GM12878 (cell line): ENCODE results near the gene PPDPF. TPM values are rescaled to one million over a fixed set of nuclear protein-coding genes. Genes with fewer than 3 reads are reported as not detected.

Experiments
- ATAC-seq: fragments of 200-7000 bp; cut with Tn5 transposase; 3 replicates; pipeline ENCODE4 v1.9.1; 2020; ENCODE audit warnings: mild to moderate bottlenecking, moderate library complexity
- BruUV-seq: library from RNA; stranded (reverse); fragments of 400-500 nt; replicated peaks from 2 replicates; lab custom pipeline; 2021; lab: Mats Ljungman, UMichigan
- CTCF ChIA-PET: fragments of 300-600 bp; sonication (Branson Sonifier 250); formaldehyde crosslinking; extraction: SDS; loops from one replicate; lab custom pipeline; 2021; ENCODE audit warnings: inconsistent platforms; lab: Yijun Ruan, JAX
- POLR2A ChIA-PET: fragments of 350-600 bp; formaldehyde crosslinking; extraction: SDS; loops from one replicate; lab custom pipeline; 2021; ENCODE audit warnings: inconsistent platforms; lab: Charles Lee
- RAD21 ChIA-PET: fragments of 300-600 bp; sonication (Branson Sonifier 250); formaldehyde crosslinking; loops from one replicate; lab custom pipeline; 2023; ENCODE audit warnings: antibody characterized with exemption; ENCODE audit not compliant: unreplicated experiment; lab: Charles Lee
- SMC1A ChIA-PET: fragments of 300-600 bp; sonication (Branson Sonifier 250); formaldehyde crosslinking; loops from one replicate; lab custom pipeline; 2023; ENCODE audit not compliant: unreplicated experiment, uncharacterized antibody; lab: Charles Lee
- DNase-seq: peaks from one replicate; pipeline ENCODE4 v3.0.0-alpha.2; 2011; ENCODE audit warnings: low read depth, low spot score
- FAIRE-seq: peaks from 3 replicates; lab custom pipeline; 2011; peaks lifted over from hg19 to GRCh38; lab: Jason Lieb, UNC
- H2AFZ ChIP-seq: 2 replicates; pipeline ENCODE4 v1.6.0; 2011; ENCODE audit warnings: low read depth, low read length, control low read depth; ENCODE audit not compliant: control insufficient read depth
- H3K27ac ChIP-seq: 2 replicates; pipeline ENCODE4 v1.5.1; 2011; ENCODE audit warnings: control low read depth; ENCODE audit not compliant: control insufficient read depth, insufficient read depth
- H3K27me3 ChIP-seq, 2 experiments: replicated peaks in 1 of 2; 2 replicates each; pipeline versions ENCODE4 v1.6.0 to v1.6.1; 2011; ENCODE audit warnings: low read length in 1 of 2; ENCODE audit not compliant: control insufficient read depth in 2 of 2, insufficient read depth in 2 of 2
- H3K36me3 ChIP-seq, 2 experiments: 2 replicates each; pipeline ENCODE4 v1.5.1; 2011; ENCODE audit warnings: low read length in 1 of 2; ENCODE audit not compliant: control insufficient read depth in 2 of 2, insufficient read depth in 2 of 2
- H3K4me1 ChIP-seq: 2 replicates; pipeline ENCODE4 v1.6.1; 2011; ENCODE audit warnings: mild to moderate bottlenecking, low read length, moderate library complexity, mixed read lengths; ENCODE audit not compliant: control insufficient read depth, insufficient read depth
- H3K4me2 ChIP-seq: 2 replicates; pipeline ENCODE4 v1.6.0; 2011; ENCODE audit warnings: control low read depth; ENCODE audit not compliant: control insufficient read depth, insufficient read depth
- H3K4me3 ChIP-seq: fragments of 200-600 bp; sonication (generic); 2 replicates; pipeline ENCODE4 v1.5.1; 2016
- H3K79me2 ChIP-seq: 2 replicates; pipeline ENCODE4 v1.6.0; 2011; ENCODE audit warnings: low read length; ENCODE audit not compliant: control insufficient read depth, insufficient read depth
- H3K9ac ChIP-seq: 2 replicates; pipeline ENCODE4 v1.8.0; 2011; ENCODE audit warnings: low read length, control low read depth, mixed read lengths; ENCODE audit not compliant: control insufficient read depth, insufficient read depth
- H3K9me3 ChIP-seq: replicated peaks from 3 replicates; pipeline ENCODE4 v1.5.1; 2011; ENCODE audit warnings: mild to moderate bottlenecking, low read length; ENCODE audit not compliant: control insufficient read depth, insufficient read depth
- H4K20me1 ChIP-seq: 2 replicates; pipeline ENCODE4 v1.6.0; 2011; ENCODE audit not compliant: control insufficient read depth, insufficient read depth
- EGR1 ChIP-seq, 2 experiments: IDR thresholded peaks; 1 replicate in 1 of 2; 2 replicates in 1 of 2; pipeline ENCODE4 v1.6.1; 2011 to 2012; ENCODE audit warnings: low read depth in 2 of 2, low read length in 2 of 2, borderline replicate concordance in 1 of 2, mild to moderate bottlenecking in 1 of 2, moderate library complexity in 1 of 2
- RELA ChIP-seq: fragments of 450-650 bp; IDR thresholded peaks from 2 replicates; pipeline ENCODE4 v1.8.0; 2014; ENCODE audit warnings: borderline replicate concordance; ENCODE audit not compliant: partially characterized antibody
- WGBS: methylation state at CpG from one replicate; pipeline ENCODE4 v1.1.6; 2016; ENCODE audit warnings: low lambda C conversion rate; ENCODE audit not compliant: insufficient replicate concordance, insufficient coverage; ENCODE audit errors: missing lambda C conversion rate; 5-methylcytosine and 5-hydroxymethylcytosine counted together
- in situ Hi-C: fragments of 300-500 bp; cut with MboI; formaldehyde crosslinking; loops from 9 replicates; pipeline ENCODE4 v1.14.3; 2018; ENCODE audit warnings: mixed read lengths
- intact Hi-C: fragments of 100-400 bp; cut with micrococcal nuclease; formaldehyde crosslinking; loops from one replicate; pipeline ENCODE4 v1.14.2; 2022; ENCODE audit not compliant: unreplicated experiment
- polyA plus RNA-seq, 11 experiments: library from polyadenylated mRNA; depleted of rRNA in 4 of 11; unstranded in 6 of 11; stranded (reverse) in 5 of 11; fragments of >200 nt; fragmentation: Nextera tagmentation in 4 of 11; fragmentation: Illumina TruSeq in 1 of 11; extraction: Ambion mirVana in 4 of 11; extraction: Trizol in 1 of 11; gene quantifications; 1 replicate in 1 of 11; 2 replicates in 10 of 11; pipeline versions ENCODE4 v1.2.1 to v1.2.3, GENCODE V29; 2011 to 2016; ENCODE audit warnings: inconsistent platforms in 2 of 11, missing spikeins in 2 of 11, low read depth in 1 of 11
- total RNA-seq, 4 experiments: library from RNA; depleted of rRNA in 3 of 4; stranded (reverse); fragments of >200 nt in 3 of 4; fragmentation: Illumina TruSeq in 1 of 4; extraction: Trizol in 1 of 4; gene quantifications; 2 replicates each; pipeline versions ENCODE4 v1.2.1 to v1.2.3, GENCODE V29; 2013 to 2021
- TF ChIP-seq, protein P1 (sequence below): IDR thresholded peaks from 2 replicates; pipeline ENCODE4 v1.6.1; 2011; ENCODE audit warnings: borderline replicate concordance, low read depth, mild to moderate bottlenecking, moderate library complexity, mixed read lengths, low read length; ENCODE audit not compliant: insufficient read depth; ENCODE audit errors: extremely low read length
- TF ChIP-seq, protein P2 (sequence below): fragments of 450-650 bp; conservative IDR thresholded peaks from 2 replicates; pipeline ENCODE4 v1.6.1; 2017; ENCODE audit warnings: mild to moderate bottlenecking, moderate library complexity

Gene PPDPF
- total and polyA plus RNA-seq, 10 of the 15 experiments (the other 5 are each of a cell fraction or from before 2014, with no cell fraction given): 0.32 to 154 (median 22.8) TPM

DNA sequence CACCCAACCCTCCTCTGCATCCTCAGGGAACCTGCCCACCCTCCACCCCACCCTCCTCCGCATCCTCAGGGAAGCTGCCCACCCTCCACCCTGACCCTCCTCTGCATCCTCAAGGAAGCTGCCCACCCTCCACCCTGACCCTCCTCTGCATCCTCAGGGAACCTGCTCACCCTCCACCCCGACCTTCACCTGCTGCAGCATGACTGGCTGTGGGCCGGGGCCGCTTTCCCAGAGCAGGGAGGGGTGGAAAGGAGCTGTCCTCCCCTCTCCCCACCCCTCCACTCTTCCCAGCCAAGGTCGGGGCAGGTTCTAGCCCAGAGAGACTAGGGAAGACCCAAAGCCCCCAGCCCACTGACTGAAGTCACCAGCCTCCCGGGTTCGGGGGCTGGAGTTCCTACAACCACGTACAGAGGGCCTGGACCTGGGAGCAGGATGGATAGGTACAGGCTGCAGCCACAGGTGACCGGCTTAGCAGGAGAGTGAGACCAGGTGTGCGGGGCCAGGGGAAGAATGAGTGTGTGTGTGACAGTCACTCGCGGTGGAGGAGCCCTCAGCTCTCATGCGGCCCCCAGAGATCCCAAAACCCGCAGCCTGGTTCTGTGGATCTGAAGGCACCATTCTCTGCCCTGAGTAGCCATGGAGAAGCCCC is 33.3 kb upstream of the PPDPF start:
- Histone ChIP-seq H3K4me3 (no peak overlapping the region), H2AFZ (no peak overlapping the region)
- TF ChIP-seq EGR1 (IDR thresholded peaks at IDR 0.05; ENCODE audit: borderline replicate concordance in 1 of 2, low read depth in 2 of 2, low read length in 2 of 2): no peak
- TF ChIP-seq RELA: no peak
- TF ChIP-seq, protein P1, sequence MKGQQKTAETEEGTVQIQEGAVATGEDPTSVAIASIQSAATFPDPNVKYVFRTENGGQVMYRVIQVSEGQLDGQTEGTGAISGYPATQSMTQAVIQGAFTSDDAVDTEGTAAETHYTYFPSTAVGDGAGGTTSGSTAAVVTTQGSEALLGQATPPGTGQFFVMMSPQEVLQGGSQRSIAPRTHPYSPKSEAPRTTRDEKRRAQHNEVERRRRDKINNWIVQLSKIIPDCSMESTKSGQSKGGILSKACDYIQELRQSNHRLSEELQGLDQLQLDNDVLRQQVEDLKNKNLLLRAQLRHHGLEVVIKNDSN: no peak
- TF ChIP-seq, protein P2, sequence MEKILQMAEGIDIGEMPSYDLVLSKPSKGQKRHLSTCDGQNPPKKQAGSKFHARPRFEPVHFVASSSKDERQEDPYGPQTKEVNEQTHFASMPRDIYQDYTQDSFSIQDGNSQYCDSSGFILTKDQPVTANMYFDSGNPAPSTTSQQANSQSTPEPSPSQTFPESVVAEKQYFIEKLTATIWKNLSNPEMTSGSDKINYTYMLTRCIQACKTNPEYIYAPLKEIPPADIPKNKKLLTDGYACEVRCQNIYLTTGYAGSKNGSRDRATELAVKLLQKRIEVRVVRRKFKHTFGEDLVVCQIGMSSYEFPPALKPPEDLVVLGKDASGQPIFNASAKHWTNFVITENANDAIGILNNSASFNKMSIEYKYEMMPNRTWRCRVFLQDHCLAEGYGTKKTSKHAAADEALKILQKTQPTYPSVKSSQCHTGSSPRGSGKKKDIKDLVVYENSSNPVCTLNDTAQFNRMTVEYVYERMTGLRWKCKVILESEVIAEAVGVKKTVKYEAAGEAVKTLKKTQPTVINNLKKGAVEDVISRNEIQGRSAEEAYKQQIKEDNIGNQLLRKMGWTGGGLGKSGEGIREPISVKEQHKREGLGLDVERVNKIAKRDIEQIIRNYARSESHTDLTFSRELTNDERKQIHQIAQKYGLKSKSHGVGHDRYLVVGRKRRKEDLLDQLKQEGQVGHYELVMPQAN: no peak
- TF ChIP-seq, all 136 proteins: peak for 0
- no peak for ATAC-seq
- Histone ChIP-seq H3K9ac (no peak overlapping the region), H3K27me3 (peaks cover 0 to 1% of the 10 kb centered on the region in 2 experiments; a peak in 1 of 4 replicates), H3K9me3 (no peaks in the 10 kb centered on the region), H3K79me2 (no peaks in the 10 kb centered on the region), H3K4me2 (no peak overlapping the region), H3K36me3 (no peaks in the 10 kb centered on the region), H3K27ac (no peak overlapping the region), H3K4me1 (no peaks in the 10 kb centered on the region; the same call in 1 of the 2 replicates), H4K20me1 (no peaks in the 10 kb centered on the region)
- no TSS peak for BruUV-seq
- 38% methylated on average over 13 of the region's 14 CpGs for WGBS
- SMC1A ChIA-PET: no interaction called here
- POLR2A ChIA-PET: no interaction called here
- RAD21 ChIA-PET: no interaction called here
- CTCF ChIA-PET: no interaction called here
- no peak for FAIRE-seq
- in situ Hi-C loops: no loop called here
- DNase-seq: no peak
- intact Hi-C loops: no loop called here
